WTC11 (cell line): Measurements from ENCODE around the gene PACS1.

Experiments
- ETV6 ChIP-seq: sonication (generic); formaldehyde crosslinking; IDR thresholded peaks from 2 replicates; pipeline ENCODE4 v1.8.1; 2022; ENCODE audit warnings: mild to moderate bottlenecking, missing genetic modification reagents
- FOXK1 ChIP-seq: sonication (generic); formaldehyde crosslinking; IDR thresholded peaks from 2 replicates; pipeline ENCODE4 v1.8.0; 2022; ENCODE audit warnings: mild to moderate bottlenecking, moderate library complexity, missing genetic modification reagents
- FOXP1 ChIP-seq: sonication (generic); formaldehyde crosslinking; IDR thresholded peaks from 2 replicates; pipeline ENCODE4 v1.8.0; 2022; ENCODE audit warnings: missing genetic modification reagents, mild to moderate bottlenecking, moderate library complexity, borderline replicate concordance
- MAX ChIP-seq: sonication (generic); formaldehyde crosslinking; IDR thresholded peaks from 2 replicates; pipeline ENCODE4 v1.8.0; 2022; ENCODE audit warnings: mild to moderate bottlenecking, missing genetic modification reagents
- NFYB ChIP-seq: sonication (generic); formaldehyde crosslinking; conservative IDR thresholded peaks from 2 replicates; pipeline ENCODE4 v1.8.0; 2022; ENCODE audit warnings: low read depth, missing genetic modification reagents
- TCF7 ChIP-seq: sonication (generic); formaldehyde crosslinking; IDR thresholded peaks from 2 replicates; pipeline ENCODE4 v1.8.0; 2022; ENCODE audit warnings: mild to moderate bottlenecking, low read depth, missing genetic modification reagents, moderate library complexity
- ZBTB21 ChIP-seq: sonication (generic); formaldehyde crosslinking; IDR thresholded peaks from 2 replicates; pipeline ENCODE4 v1.8.1; 2023; ENCODE audit warnings: mild to moderate bottlenecking, missing genetic modification reagents, borderline replicate concordance
- ZNF232 ChIP-seq: sonication (generic); formaldehyde crosslinking; IDR thresholded peaks from 2 replicates; pipeline ENCODE4 v1.8.0; 2022; ENCODE audit warnings: mild to moderate bottlenecking, missing genetic modification reagents
- ZNF423 ChIP-seq: fragments of 250-450 bp; sonication (Bioruptor Pico); IDR thresholded peaks from 2 replicates; pipeline ENCODE4 v2.1.2; 2022; ENCODE audit warnings: mild to moderate bottlenecking, moderate library complexity
- TF ChIP-seq, protein P1 (sequence below): sonication (generic); formaldehyde crosslinking; IDR thresholded peaks from 2 replicates; pipeline ENCODE4 v1.8.1; 2023; ENCODE audit warnings: mild to moderate bottlenecking, missing genetic modification reagents
- TF ChIP-seq, protein P2 (sequence below): fragments of 200-600 bp; IDR thresholded peaks from 2 replicates; pipeline ENCODE4 v1.8.0; 2022; ENCODE audit warnings: antibody characterized with exemption
- TF ChIP-seq, protein P3 (sequence below): sonication (generic); formaldehyde crosslinking; IDR thresholded peaks from 2 replicates; pipeline ENCODE4 v1.8.1; 2023; ENCODE audit warnings: mild to moderate bottlenecking, missing genetic modification reagents, borderline replicate concordance
- TF ChIP-seq, protein P4 (sequence below): fragments of 250-450 bp; sonication (Bioruptor Pico); IDR thresholded peaks from 2 replicates; pipeline ENCODE4 v2.1.2; 2022; ENCODE audit warnings: mild to moderate bottlenecking, moderate library complexity

- TF ChIP-seq, protein P1, sequence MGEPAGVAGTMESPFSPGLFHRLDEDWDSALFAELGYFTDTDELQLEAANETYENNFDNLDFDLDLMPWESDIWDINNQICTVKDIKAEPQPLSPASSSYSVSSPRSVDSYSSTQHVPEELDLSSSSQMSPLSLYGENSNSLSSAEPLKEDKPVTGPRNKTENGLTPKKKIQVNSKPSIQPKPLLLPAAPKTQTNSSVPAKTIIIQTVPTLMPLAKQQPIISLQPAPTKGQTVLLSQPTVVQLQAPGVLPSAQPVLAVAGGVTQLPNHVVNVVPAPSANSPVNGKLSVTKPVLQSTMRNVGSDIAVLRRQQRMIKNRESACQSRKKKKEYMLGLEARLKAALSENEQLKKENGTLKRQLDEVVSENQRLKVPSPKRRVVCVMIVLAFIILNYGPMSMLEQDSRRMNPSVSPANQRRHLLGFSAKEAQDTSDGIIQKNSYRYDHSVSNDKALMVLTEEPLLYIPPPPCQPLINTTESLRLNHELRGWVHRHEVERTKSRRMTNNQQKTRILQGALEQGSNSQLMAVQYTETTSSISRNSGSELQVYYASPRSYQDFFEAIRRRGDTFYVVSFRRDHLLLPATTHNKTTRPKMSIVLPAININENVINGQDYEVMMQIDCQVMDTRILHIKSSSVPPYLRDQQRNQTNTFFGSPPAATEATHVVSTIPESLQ (CRISPR knock-in tag), result no peak
- TF ChIP-seq, protein P2, sequence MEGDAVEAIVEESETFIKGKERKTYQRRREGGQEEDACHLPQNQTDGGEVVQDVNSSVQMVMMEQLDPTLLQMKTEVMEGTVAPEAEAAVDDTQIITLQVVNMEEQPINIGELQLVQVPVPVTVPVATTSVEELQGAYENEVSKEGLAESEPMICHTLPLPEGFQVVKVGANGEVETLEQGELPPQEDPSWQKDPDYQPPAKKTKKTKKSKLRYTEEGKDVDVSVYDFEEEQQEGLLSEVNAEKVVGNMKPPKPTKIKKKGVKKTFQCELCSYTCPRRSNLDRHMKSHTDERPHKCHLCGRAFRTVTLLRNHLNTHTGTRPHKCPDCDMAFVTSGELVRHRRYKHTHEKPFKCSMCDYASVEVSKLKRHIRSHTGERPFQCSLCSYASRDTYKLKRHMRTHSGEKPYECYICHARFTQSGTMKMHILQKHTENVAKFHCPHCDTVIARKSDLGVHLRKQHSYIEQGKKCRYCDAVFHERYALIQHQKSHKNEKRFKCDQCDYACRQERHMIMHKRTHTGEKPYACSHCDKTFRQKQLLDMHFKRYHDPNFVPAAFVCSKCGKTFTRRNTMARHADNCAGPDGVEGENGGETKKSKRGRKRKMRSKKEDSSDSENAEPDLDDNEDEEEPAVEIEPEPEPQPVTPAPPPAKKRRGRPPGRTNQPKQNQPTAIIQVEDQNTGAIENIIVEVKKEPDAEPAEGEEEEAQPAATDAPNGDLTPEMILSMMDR, result no peak
- TF ChIP-seq NFYB (no peak), FOXP1 (CRISPR knock-in tag) (peak; percentile 64; the same call in 1 of the 2 replicates), ETV6 (CRISPR knock-in tag) (no peak), ZNF423 (CRISPR knock-in tag) (no peak), TCF7 (CRISPR knock-in tag) (no peak), MAX (CRISPR knock-in tag) (0 out of 2 replicates have a peak, but pooled peaks have one; percentile 51), FOXK1 (CRISPR knock-in tag) (0 out of 2 replicates have a peak, but pooled peaks have one; percentile 26), ZNF232 (CRISPR knock-in tag) (no peak), ZBTB21 (CRISPR knock-in tag) (no peak)
- TF ChIP-seq, protein P3, sequence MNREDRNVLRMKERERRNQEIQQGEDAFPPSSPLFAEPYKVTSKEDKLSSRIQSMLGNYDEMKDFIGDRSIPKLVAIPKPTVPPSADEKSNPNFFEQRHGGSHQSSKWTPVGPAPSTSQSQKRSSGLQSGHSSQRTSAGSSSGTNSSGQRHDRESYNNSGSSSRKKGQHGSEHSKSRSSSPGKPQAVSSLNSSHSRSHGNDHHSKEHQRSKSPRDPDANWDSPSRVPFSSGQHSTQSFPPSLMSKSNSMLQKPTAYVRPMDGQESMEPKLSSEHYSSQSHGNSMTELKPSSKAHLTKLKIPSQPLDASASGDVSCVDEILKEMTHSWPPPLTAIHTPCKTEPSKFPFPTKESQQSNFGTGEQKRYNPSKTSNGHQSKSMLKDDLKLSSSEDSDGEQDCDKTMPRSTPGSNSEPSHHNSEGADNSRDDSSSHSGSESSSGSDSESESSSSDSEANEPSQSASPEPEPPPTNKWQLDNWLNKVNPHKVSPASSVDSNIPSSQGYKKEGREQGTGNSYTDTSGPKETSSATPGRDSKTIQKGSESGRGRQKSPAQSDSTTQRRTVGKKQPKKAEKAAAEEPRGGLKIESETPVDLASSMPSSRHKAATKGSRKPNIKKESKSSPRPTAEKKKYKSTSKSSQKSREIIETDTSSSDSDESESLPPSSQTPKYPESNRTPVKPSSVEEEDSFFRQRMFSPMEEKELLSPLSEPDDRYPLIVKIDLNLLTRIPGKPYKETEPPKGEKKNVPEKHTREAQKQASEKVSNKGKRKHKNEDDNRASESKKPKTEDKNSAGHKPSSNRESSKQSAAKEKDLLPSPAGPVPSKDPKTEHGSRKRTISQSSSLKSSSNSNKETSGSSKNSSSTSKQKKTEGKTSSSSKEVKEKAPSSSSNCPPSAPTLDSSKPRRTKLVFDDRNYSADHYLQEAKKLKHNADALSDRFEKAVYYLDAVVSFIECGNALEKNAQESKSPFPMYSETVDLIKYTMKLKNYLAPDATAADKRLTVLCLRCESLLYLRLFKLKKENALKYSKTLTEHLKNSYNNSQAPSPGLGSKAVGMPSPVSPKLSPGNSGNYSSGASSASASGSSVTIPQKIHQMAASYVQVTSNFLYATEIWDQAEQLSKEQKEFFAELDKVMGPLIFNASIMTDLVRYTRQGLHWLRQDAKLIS (CRISPR knock-in tag), result no peak; the same call in 1 of the 2 replicates
- TF ChIP-seq, protein P4, sequence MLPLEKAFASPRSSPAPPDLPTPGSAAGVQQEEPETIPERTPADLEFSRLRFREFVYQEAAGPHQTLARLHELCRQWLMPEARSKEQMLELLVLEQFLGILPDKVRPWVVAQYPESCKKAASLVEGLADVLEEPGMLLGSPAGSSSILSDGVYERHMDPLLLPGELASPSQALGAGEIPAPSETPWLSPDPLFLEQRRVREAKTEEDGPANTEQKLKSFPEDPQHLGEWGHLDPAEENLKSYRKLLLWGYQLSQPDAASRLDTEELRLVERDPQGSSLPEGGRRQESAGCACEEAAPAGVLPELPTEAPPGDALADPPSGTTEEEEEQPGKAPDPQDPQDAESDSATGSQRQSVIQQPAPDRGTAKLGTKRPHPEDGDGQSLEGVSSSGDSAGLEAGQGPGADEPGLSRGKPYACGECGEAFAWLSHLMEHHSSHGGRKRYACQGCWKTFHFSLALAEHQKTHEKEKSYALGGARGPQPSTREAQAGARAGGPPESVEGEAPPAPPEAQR (CRISPR knock-in tag), result no peak
Measured at GRCh38 chr11:66048547-66049323, 21.3 kb upstream of the PACS1 start, which contains the start of gene GAL3ST3.
